Lung (tissue), 12 donors: ENCODE results near the gene TEX14. TPM values are rescaled to one million over a fixed set of nuclear protein-coding genes. Genes with fewer than 3 reads are reported as not detected.
A peak's percentile ranks its signal among the peaks of the same experiment; 100 is the strongest.

Source experiments
- ATAC-seq: fragments of 200-7000 bp; cut with Tn5 transposase; one replicate; pipeline ENCODE4 v1.9.1; 2020; ENCODE audit warnings: moderate number of reproducible peaks; ENCODE audit not compliant: insufficient read depth, low FRiP score
- DNase-seq, 3 donors: peaks; one replicate each; pipeline ENCODE4 v3.0.0-alpha.2; 2013 to 2017
- H3K27ac ChIP-seq, 2 donors: one replicate each; pipeline ENCODE4 v1.5.1; 2013; ENCODE audit warnings: mild to moderate bottlenecking in 2 of 2, moderate library complexity in 2 of 2, control low read depth in 1 of 2, inconsistent platforms in 1 of 2, low read depth in 1 of 2, low read length in 1 of 2
- H3K27me3 ChIP-seq, 3 donors: one replicate each; pipeline ENCODE4 v1.5.1; 2013; ENCODE audit warnings: low read length in 2 of 3; ENCODE audit not compliant: control insufficient read depth in 3 of 3, insufficient read depth in 3 of 3
- H3K36me3 ChIP-seq, 4 donors: one replicate each; pipeline ENCODE4 v1.5.1; 2013; ENCODE audit warnings: low read length in 4 of 4, mild to moderate bottlenecking in 1 of 4, moderate library complexity in 1 of 4; ENCODE audit not compliant: control insufficient read depth in 4 of 4, insufficient read depth in 4 of 4
- H3K4me1 ChIP-seq, 5 donors: one replicate each; pipeline ENCODE4 v1.5.1; 2013; ENCODE audit warnings: low read length in 5 of 5, mild to moderate bottlenecking in 2 of 5, moderate library complexity in 1 of 5; ENCODE audit not compliant: control insufficient read depth in 5 of 5, insufficient read depth in 5 of 5
- H3K4me3 ChIP-seq: one replicate; pipeline ENCODE4 v1.5.1; 2013; ENCODE audit warnings: mild to moderate bottlenecking, control low read depth, moderate library complexity
- H3K9ac ChIP-seq, 2 donors: one replicate each; pipeline ENCODE4 v1.5.1; 2013; ENCODE audit warnings: low read length in 2 of 2, control low read depth in 1 of 2; ENCODE audit not compliant: insufficient read depth in 1 of 2
- H3K9me3 ChIP-seq, 4 donors: one replicate each; pipeline ENCODE4 v1.5.1; 2013; ENCODE audit warnings: low read length in 3 of 4, mild to moderate bottlenecking in 1 of 4, moderate library complexity in 1 of 4; ENCODE audit not compliant: control insufficient read depth in 4 of 4, insufficient read depth in 3 of 4
- WGBS, 2 donors: extraction: QIAGEN DNeasy Blood & Tissue Kit; methylation state at CpG; one replicate each; pipeline ENCODE4 v1.1.7; 2013; 5-methylcytosine and 5-hydroxymethylcytosine counted together
- polyA plus RNA-seq, 2 donors: library from polyadenylated mRNA; stranded (reverse); fragments of 200-250 nt; gene quantifications; one replicate each; pipeline ENCODE4 v1.2.1, GENCODE V29; 2013
- total RNA-seq, 2 donors: library from RNA; depleted of rRNA in 1 of 2; stranded (reverse); fragments of >200 nt in 1 of 2; gene quantifications; one replicate each; pipeline ENCODE4 v1.2.1, GENCODE V29; 2014 to 2021
- TF ChIP-seq, protein P1 (sequence below): IDR thresholded peaks from 2 replicates; pipeline ENCODE4 v1.5.1; 2012; ENCODE audit warnings: mild to moderate bottlenecking; ENCODE audit errors: control extremely low read depth, extremely low read depth
- donor health status: control.
- donor health status: control.
- donor health status: Bipolar disorder and iron deficiency.
- donor health status: healthy.
- donor health status: DM: yes; HTN: yes; CAD: no.

TEX14 gene
- total and polyA plus RNA-seq, 4 donors = 0.13 to 1.5 (median 0.74) TPM; not detected in 1

DNA sequence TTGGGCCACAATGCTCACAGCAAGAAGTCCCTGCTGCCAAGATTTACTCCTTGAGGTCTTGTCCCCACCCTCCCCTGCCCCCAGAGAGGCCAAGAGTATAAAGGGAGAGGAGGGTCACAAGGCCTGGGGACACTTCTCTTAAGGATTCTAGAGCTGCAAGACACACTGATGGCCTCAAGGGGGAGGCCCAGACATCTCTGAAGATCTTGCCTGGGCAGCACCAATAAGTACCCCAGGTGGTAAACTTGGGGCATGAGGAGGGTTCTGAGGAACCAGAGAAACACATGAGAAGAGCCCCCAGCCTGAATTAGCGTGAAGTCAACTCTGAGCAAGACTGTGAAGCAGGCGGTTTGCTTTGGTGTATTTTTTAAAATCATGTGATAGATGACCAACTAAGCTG is 150.6 kb downstream of the TEX14 start:
- Histone ChIP-seq H3K4me1 (peaks cover 0 to 19% (median 6%) of the 10 kb centered on the region in 5 donors), H3K36me3 (no peaks in the 10 kb centered on the region), H3K27me3 (no peaks in the 10 kb centered on the region), H3K9ac (no peak overlapping the region), H3K4me3 (no peak overlapping the region), H3K9me3 (no peaks in the 10 kb centered on the region), H3K27ac (no peak overlapping the region)
- no peak for ATAC-seq
- no peak for DNase-seq
- TF ChIP-seq, protein P1, sequence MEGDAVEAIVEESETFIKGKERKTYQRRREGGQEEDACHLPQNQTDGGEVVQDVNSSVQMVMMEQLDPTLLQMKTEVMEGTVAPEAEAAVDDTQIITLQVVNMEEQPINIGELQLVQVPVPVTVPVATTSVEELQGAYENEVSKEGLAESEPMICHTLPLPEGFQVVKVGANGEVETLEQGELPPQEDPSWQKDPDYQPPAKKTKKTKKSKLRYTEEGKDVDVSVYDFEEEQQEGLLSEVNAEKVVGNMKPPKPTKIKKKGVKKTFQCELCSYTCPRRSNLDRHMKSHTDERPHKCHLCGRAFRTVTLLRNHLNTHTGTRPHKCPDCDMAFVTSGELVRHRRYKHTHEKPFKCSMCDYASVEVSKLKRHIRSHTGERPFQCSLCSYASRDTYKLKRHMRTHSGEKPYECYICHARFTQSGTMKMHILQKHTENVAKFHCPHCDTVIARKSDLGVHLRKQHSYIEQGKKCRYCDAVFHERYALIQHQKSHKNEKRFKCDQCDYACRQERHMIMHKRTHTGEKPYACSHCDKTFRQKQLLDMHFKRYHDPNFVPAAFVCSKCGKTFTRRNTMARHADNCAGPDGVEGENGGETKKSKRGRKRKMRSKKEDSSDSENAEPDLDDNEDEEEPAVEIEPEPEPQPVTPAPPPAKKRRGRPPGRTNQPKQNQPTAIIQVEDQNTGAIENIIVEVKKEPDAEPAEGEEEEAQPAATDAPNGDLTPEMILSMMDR = no peak
- WGBS, 2 donors = 88 to 94% methylated on average over 2 of the region's 2 CpGs

DNA sequence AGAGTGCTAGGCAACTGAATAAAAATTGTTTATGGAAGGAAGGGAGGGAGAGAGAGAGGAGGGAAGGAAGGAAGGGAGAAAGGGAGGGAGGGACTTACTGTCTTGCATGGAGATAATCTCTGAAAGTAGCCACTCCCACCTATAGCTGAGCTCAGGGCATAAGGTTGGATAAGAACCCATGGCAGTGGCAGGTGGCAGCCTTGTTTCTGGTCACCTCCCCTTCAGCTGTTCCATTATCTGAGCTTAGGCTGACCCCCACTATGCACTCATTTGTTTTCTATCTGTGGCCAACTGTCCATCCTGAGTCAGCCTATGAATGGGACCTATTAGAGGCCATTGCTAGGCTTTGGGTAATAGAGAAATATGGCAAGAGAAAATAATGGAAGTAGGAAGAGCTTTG is 152.1 kb downstream of the TEX14 start:
- Histone ChIP-seq H3K4me3 (no peak overlapping the region), H3K27me3 (no peaks in the 10 kb centered on the region), H3K9me3 (no peaks in the 10 kb centered on the region), H3K9ac (no peak overlapping the region), H3K36me3 (no peaks in the 10 kb centered on the region), H3K27ac (no peak overlapping the region), H3K4me1 (peaks cover 0 to 19% (median 6%) of the 10 kb centered on the region in 5 donors)
- no peak for DNase-seq
- TF ChIP-seq, protein P1 = no peak
- ATAC-seq = no peak

DNA sequence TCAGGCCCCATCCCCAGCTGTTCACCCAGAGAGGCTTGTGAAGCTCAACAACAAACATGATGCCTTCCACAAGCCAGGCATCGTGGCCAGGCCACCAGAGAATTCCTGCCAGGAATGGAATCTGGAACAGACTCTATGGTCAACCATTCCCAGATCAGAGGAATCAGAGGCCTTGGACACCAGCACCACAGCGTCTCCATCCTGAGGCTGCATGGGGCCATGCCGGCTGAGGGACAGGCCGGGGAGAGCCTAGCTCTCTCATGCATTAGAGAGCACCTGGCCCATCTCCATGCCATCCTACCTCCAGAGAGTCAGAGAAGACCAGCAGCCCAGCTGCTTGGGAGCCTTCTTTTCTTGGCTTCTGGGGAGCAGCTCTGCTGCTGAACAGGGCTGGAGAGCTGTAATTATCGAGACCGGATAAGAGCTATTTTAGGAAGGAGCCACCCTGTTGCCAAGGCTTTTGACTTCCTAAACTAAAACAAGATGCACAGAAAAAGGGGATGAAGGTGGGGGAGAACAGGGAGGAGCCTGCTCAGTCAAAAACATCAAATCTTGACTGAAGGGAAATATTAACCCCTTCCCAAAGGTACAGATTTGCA is 152.9 kb downstream of the TEX14 start:
- Histone ChIP-seq H3K27me3 (no peaks in the 10 kb centered on the region), H3K27ac (no peak overlapping the region), H3K9me3 (no peaks in the 10 kb centered on the region), H3K4me1 (peaks cover 0 to 19% (median 6%) of the 10 kb centered on the region in 5 donors), H3K9ac (no peak overlapping the region), H3K4me3 (no peak overlapping the region), H3K36me3 (no peaks in the 10 kb centered on the region)
- ATAC-seq = no peak
- 60 to 71% methylated on average over 6 of the region's 6 CpGs for WGBS, 2 donors
- DNase-seq = peak in 1 of 3 donors; percentile 60
- TF ChIP-seq, protein P1 = no peak

DNA sequence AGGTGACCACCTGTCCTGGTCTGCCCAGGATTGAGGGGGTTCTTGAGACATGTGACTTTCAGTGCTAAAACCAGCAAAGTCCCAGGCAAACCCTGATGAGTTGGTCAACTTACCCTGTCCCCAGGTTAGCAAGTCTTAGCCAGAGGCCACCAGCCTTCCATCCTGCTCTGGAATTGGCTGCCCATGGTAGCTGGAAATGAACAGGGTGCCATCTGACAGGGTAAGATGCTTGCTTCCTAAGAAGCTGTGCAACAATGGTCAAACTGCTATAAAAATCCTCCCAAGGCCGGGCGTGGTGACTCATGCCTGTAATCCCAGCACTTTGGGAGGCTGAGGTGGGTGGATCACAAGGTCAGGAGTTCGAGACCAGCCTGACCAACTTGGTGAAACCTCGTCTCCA is 154.6 kb downstream of the TEX14 start:
- DNase-seq (no peak), ATAC-seq (no peak)
- Histone ChIP-seq H3K9me3 (no peaks in the 10 kb centered on the region), H3K36me3 (no peaks in the 10 kb centered on the region), H3K27ac (no peak overlapping the region), H3K9ac (no peak overlapping the region), H3K4me3 (no peak overlapping the region), H3K27me3 (peaks cover 0 to 3% (median 0%) of the 10 kb centered on the region in 3 donors), H3K4me1 (peaks cover 3 to 19% (median 10%) of the 10 kb centered on the region in 5 donors)
- TF ChIP-seq, protein P1 = no peak
- WGBS, 2 donors = 93 to 95% methylated on average over 4 of the region's 4 CpGs
